PC-3 (cell line): ENCODE results near the gene HMGXB4. TPM values are rescaled to one million over a fixed set of nuclear protein-coding genes. Genes with fewer than 3 reads are reported as not detected.

Source experiments
- ATAC-seq: fragments of 200-7000 bp; cut with Tn5 transposase; 2 replicates; pipeline ENCODE4 v1.9.1; 2020; ENCODE audit warnings: mild to moderate bottlenecking, moderate library complexity
- BruUV-seq: library from RNA; stranded (reverse); fragments of 400-500 nt; replicated peaks from 2 replicates; lab custom pipeline; 2021; lab: Mats Ljungman, UMichigan
- CTCF ChIA-PET: fragments of 300-600 bp; sonication (Branson Sonifier 250); formaldehyde crosslinking; loops from one replicate; lab custom pipeline; 2022; ENCODE audit warnings: antibody characterized with exemption; lab: Charles Lee
- POLR2A ChIA-PET: fragments of 300-600 bp; sonication (Branson Sonifier 250); formaldehyde crosslinking; loops from one replicate; lab custom pipeline; 2022; ENCODE audit warnings: antibody characterized with exemption; ENCODE audit not compliant: unreplicated experiment; lab: Charles Lee
- DNase-seq: peaks from one replicate; pipeline ENCODE4 v3.0.0-alpha.2; 2015
- H2AFZ ChIP-seq: fragments of 300-600 bp; sonication (generic); 2 replicates; pipeline ENCODE4 v1.6.0; 2016; ENCODE audit warnings: antibody characterized with exemption, low read length
- H3F3A ChIP-seq: fragments of 300-600 bp; sonication (generic); one replicate; pipeline ENCODE4 v1.6.0; 2017; ENCODE audit warnings: antibody characterized with exemption, low read length, control low read depth, mild to moderate bottlenecking; ENCODE audit not compliant: unreplicated experiment
- H3K27ac ChIP-seq: fragments of 300-600 bp; sonication (generic); 2 replicates; pipeline ENCODE4 v1.5.1; 2016; ENCODE audit warnings: mild to moderate bottlenecking, low read length
- H3K27me3 ChIP-seq: fragments of 300-600 bp; sonication (generic); 2 replicates; pipeline ENCODE4 v1.6.1; 2016; ENCODE audit warnings: low read length, mixed read lengths
- H3K36me3 ChIP-seq: fragments of 300-600 bp; sonication (generic); 2 replicates; pipeline ENCODE4 v1.6.1; 2016; ENCODE audit warnings: low read depth, mixed run types, low read length, mixed read lengths
- H3K4me1 ChIP-seq: fragments of 300-600 bp; sonication (generic); 2 replicates; pipeline ENCODE4 v1.5.1; 2016; ENCODE audit warnings: low read length; ENCODE audit not compliant: insufficient read depth
- H3K4me2 ChIP-seq: fragments of 300-600 bp; sonication (generic); 2 replicates; pipeline ENCODE4 v1.6.0; 2016; ENCODE audit warnings: low read length
- H3K4me3 ChIP-seq: fragments of 300-600 bp; sonication (generic); 2 replicates; pipeline ENCODE4 v1.5.1; 2016; ENCODE audit warnings: mild to moderate bottlenecking, low read length, mixed read lengths
- H3K79me2 ChIP-seq: fragments of 300-600 bp; sonication (generic); 2 replicates; pipeline ENCODE4 v1.6.1; 2017; ENCODE audit warnings: low read length, mixed read lengths
- H3K9ac ChIP-seq: fragments of 300-600 bp; sonication (generic); 2 replicates; pipeline ENCODE4 v1.6.0; 2016; ENCODE audit warnings: mild to moderate bottlenecking, low read length
- H3K9me2 ChIP-seq: fragments of 300-600 bp; sonication (generic); replicated peaks from 2 replicates; pipeline ENCODE4 v1.6.1; 2016; ENCODE audit warnings: mixed run types, low read length, mixed read lengths
- H3K9me3 ChIP-seq: fragments of 300-600 bp; sonication (generic); 2 replicates; pipeline ENCODE4 v1.6.1; 2016; ENCODE audit warnings: low read length, mixed read lengths
- H4K20me1 ChIP-seq: fragments of 300-600 bp; sonication (generic); 2 replicates; pipeline ENCODE4 v1.6.1; 2016; ENCODE audit warnings: low read length, mixed read lengths
- CTCF ChIP-seq: fragments of 300-600 bp; sonication (generic); conservative IDR thresholded peaks from 2 replicates; pipeline ENCODE4 v1.5.1; 2017; ENCODE audit warnings: antibody characterized with exemption, low read depth, mild to moderate bottlenecking, low read length
- EZH2 ChIP-seq: fragments of 300-600 bp; sonication (generic); IDR thresholded peaks from one replicate; pipeline ENCODE4 v1.6.1; 2017; ENCODE audit warnings: antibody characterized with exemption, mild to moderate bottlenecking, low read length; ENCODE audit not compliant: unreplicated experiment
- EZH2phosphoT487 ChIP-seq: fragments of 300-600 bp; sonication (generic); IDR thresholded peaks from 2 replicates; pipeline ENCODE4 v1.6.1; 2018; ENCODE audit warnings: mild to moderate bottlenecking, antibody characterized with exemption, low read length, borderline replicate concordance
- intact Hi-C: fragments of 100-400 bp; cut with micrococcal nuclease; formaldehyde crosslinking; loops from 2 replicates; pipeline ENCODE4 v1.9.0; 2023
- total RNA-seq: library from RNA; depleted of rRNA; stranded (reverse); fragments of >200 nt; gene quantifications from 2 replicates; pipeline ENCODE4 v1.2.3, GENCODE V29; 2014

Gene HMGXB4
- total RNA-seq, 1 experiment from 2014 or later = 12.9 TPM

GRCh38 chr22:35301372-35301874 lies 44.1 kb downstream of the HMGXB4 start:
- Histone ChIP-seq H3K79me2 (peaks cover 6% of the 10 kb centered on the region; the same call in 1 of the 2 replicates), H2AFZ (peak overlapping the region; percentile 30), H3K4me1 (peaks cover 17% of the 10 kb centered on the region), H3K4me3 (peak overlapping the region; percentile 92), H4K20me1 (no peaks in the 10 kb centered on the region), H3F3A (no peaks in the 10 kb centered on the region), H3K9me2 (no peaks in the 10 kb centered on the region), H3K4me2 (peak overlapping the region; percentile 87), H3K36me3 (no peaks in the 10 kb centered on the region), H3K27me3 (no peaks in the 10 kb centered on the region), H3K9ac (peak overlapping the region; percentile 74), H3K9me3 (no peaks in the 10 kb centered on the region), H3K27ac (peak overlapping the region; percentile 73)
- no TSS peak for BruUV-seq
- peak; percentile 79 for DNase-seq
- ChIA-PET POLR2A (interaction anchor here (0.6 kb wide), 1 partner anchor 357 kb away, joined by 7 read pairs; no protein-coding TSS in a partner anchor), CTCF (no interaction called here)
- TF ChIP-seq EZH2 = no peak
- TF ChIP-seq CTCF = no peak
- TF ChIP-seq EZH2phosphoT487 = no peak
- ATAC-seq = no peak
- intact Hi-C loops = no loop called here

- Histone ChIP-seq H3K4me3 (no peak overlapping the region), H3K27me3 (no peaks in the 10 kb centered on the region), H3K4me1 (peaks cover 17% of the 10 kb centered on the region), H2AFZ (no peak overlapping the region), H3K9me2 (no peaks in the 10 kb centered on the region), H3K4me2 (no peak overlapping the region), H3K9me3 (no peaks in the 10 kb centered on the region), H4K20me1 (no peaks in the 10 kb centered on the region), H3K36me3 (no peaks in the 10 kb centered on the region), H3K9ac (no peak overlapping the region), H3K27ac (no peak overlapping the region), H3K79me2 (peaks cover 6% of the 10 kb centered on the region; the same call in 1 of the 2 replicates), H3F3A (no peaks in the 10 kb centered on the region)
- intact Hi-C loops = no loop called here
- BruUV-seq = no TSS peak
- CTCF ChIA-PET = no interaction called here
- ATAC-seq (no peak), DNase-seq (no peak)
- POLR2A ChIA-PET = no interaction called here
- TF ChIP-seq EZH2 = no peak
- no peak for TF ChIP-seq EZH2phosphoT487
- TF ChIP-seq CTCF = no peak
Observed at GRCh38 chr22:35303029-35303624, 45.8 kb downstream of the HMGXB4 start.

- DNase-seq (no peak), ATAC-seq (no peak)
- ChIA-PET CTCF (no interaction called here), POLR2A (interaction anchor here (0.6 kb wide), 1 partner anchor 98 kb away, joined by 6 read pairs; no protein-coding TSS in a partner anchor)
- Histone ChIP-seq H3K79me2 (peaks cover 6% of the 10 kb centered on the region; the same call in 1 of the 2 replicates), H3K27ac (no peak overlapping the region), H3K9me3 (no peaks in the 10 kb centered on the region), H4K20me1 (no peaks in the 10 kb centered on the region), H3K36me3 (no peaks in the 10 kb centered on the region), H3K4me1 (peaks cover 19% of the 10 kb centered on the region), H3K4me2 (no peak overlapping the region), H2AFZ (no peak overlapping the region), H3K4me3 (no peak overlapping the region), H3K9ac (no peak overlapping the region), H3K9me2 (no peaks in the 10 kb centered on the region), H3F3A (no peaks in the 10 kb centered on the region), H3K27me3 (no peaks in the 10 kb centered on the region)
- intact Hi-C loops = no loop called here
- TF ChIP-seq CTCF = no peak
- TF ChIP-seq EZH2phosphoT487 = no peak
- no peak for TF ChIP-seq EZH2
- BruUV-seq = no TSS peak
Observed at GRCh38 chr22:35305525-35306070, 48.3 kb downstream of the HMGXB4 start.
